ENCODE measurements around the gene ADAMTS3.
"Not testable (repeated sequence)": the region's sequence is repeated elsewhere in the genome, so short reads cannot be mapped to it uniquely, and the experiment has no call there.

Gene ADAMTS3

GRCh38 chr4:72552447-72552846 is 16.6 kb downstream of the ADAMTS3 start:
- no peak for DNase-seq (ENCODE audit: low spot score)

GRCh38 chr4:72546456-72546855 is 22.6 kb downstream of the ADAMTS3 start:
- DNase-seq (ENCODE audit: low spot score) = no peak

GRCh38 chr4:72540694-72541093 is 28.3 kb downstream of the ADAMTS3 start:
- not testable (repeated sequence) for DNase-seq (ENCODE audit: low spot score)

- no peak for DNase-seq (ENCODE audit: low spot score)
These were observed 31.0 kb downstream of the ADAMTS3 start for GRCh38 chr4:72538006-72538405.

GRCh38 chr4:72536443-72536842 is 32.6 kb downstream of the ADAMTS3 start:
- DNase-seq (ENCODE audit: low spot score) = no peak

GRCh38 chr4:72531768-72532290 is 37.2 kb downstream of the ADAMTS3 start:
- DNase-seq (ENCODE audit: low spot score) = no peak

- no peak for DNase-seq (ENCODE audit: low spot score)
These were observed 37.7 kb downstream of the ADAMTS3 start for GRCh38 chr4:72531322-72531721.

- DNase-seq (ENCODE audit: low spot score) = no peak
These were observed 39.7 kb downstream of the ADAMTS3 start for GRCh38 chr4:72529148-72529822.

GRCh38 chr4:72527038-72527646 is 41.9 kb downstream of the ADAMTS3 start:
- no peak for DNase-seq (ENCODE audit: low spot score)

- peak; percentile 1 for DNase-seq (ENCODE audit: low spot score)
These were observed 43.1 kb downstream of the ADAMTS3 start for GRCh38 chr4:72525938-72526337.

GRCh38 chr4:72522440-72522839 is 46.6 kb downstream of the ADAMTS3 start:
- no peak for DNase-seq (ENCODE audit: low spot score)

- DNase-seq (ENCODE audit: low spot score) = no peak
These were observed 55.8 kb downstream of the ADAMTS3 start for GRCh38 chr4:72513227-72513626.

GRCh38 chr4:72507860-72508419 is 61.1 kb downstream of the ADAMTS3 start:
- no peak for DNase-seq (ENCODE audit: low spot score)

GRCh38 chr4:72507167-72507566 is 61.9 kb downstream of the ADAMTS3 start:
- no peak for DNase-seq (ENCODE audit: low spot score)

GRCh38 chr4:72505314-72505744 is 63.7 kb downstream of the ADAMTS3 start:
- DNase-seq (ENCODE audit: low spot score) = peak; percentile 58

GRCh38 chr4:72500214-72500613 is 68.8 kb downstream of the ADAMTS3 start:
- no peak for DNase-seq (ENCODE audit: low spot score)

- DNase-seq (ENCODE audit: low spot score) = peak; percentile 11
These were observed 72.9 kb downstream of the ADAMTS3 start for GRCh38 chr4:72496119-72496518.

- DNase-seq (ENCODE audit: low spot score) = no peak
These were observed 74.9 kb downstream of the ADAMTS3 start for GRCh38 chr4:72494156-72494555.

- no peak for DNase-seq (ENCODE audit: low spot score)
These were observed 79.8 kb downstream of the ADAMTS3 start for GRCh38 chr4:72489267-72489666.

GRCh38 chr4:72486991-72487390 is 82.0 kb downstream of the ADAMTS3 start:
- DNase-seq (ENCODE audit: low spot score) = no peak

- no peak for DNase-seq (ENCODE audit: low spot score)
These were observed 84.0 kb downstream of the ADAMTS3 start for GRCh38 chr4:72484981-72485380.

- DNase-seq (ENCODE audit: low spot score) = no peak
These were observed 95.6 kb downstream of the ADAMTS3 start for GRCh38 chr4:72473434-72473900.

GRCh38 chr4:72471816-72472215 is 97.2 kb downstream of the ADAMTS3 start:
- no peak for DNase-seq (ENCODE audit: low spot score)

Measured in GM03348 (cell line).